Adipocyte (in vitro differentiated cells): ENCODE data around the gene ERBIN.
"Not testable (repeated sequence)": the region's sequence is repeated elsewhere in the genome, so short reads cannot be mapped to it uniquely, and the experiment has no call there.

Experiments
- DNase-seq: peaks from one replicate; pipeline ENCODE4 v3.0.0-alpha.2; 2015; ENCODE audit warnings: low read depth
- H3K27me3 ChIP-seq: replicated peaks from 2 replicates; pipeline ENCODE4 v1.7.0; 2013; ENCODE audit warnings: mild to moderate bottlenecking, low read length, moderate library complexity; ENCODE audit not compliant: control insufficient read depth, insufficient read depth
- H3K36me3 ChIP-seq: 2 replicates; pipeline ENCODE4 v1.7.0; 2013; ENCODE audit warnings: low read length, mild to moderate bottlenecking, moderate library complexity; ENCODE audit not compliant: control insufficient read depth, insufficient read depth, severe bottlenecking
- H3K4me1 ChIP-seq: 2 replicates; pipeline ENCODE4 v1.7.0; 2013; ENCODE audit warnings: mild to moderate bottlenecking, low read length, moderate library complexity; ENCODE audit not compliant: control insufficient read depth, insufficient read depth
- H3K4me3 ChIP-seq: 2 replicates; pipeline ENCODE4 v1.7.0; 2013; ENCODE audit warnings: mild to moderate bottlenecking, low read length, moderate library complexity
- H3K9ac ChIP-seq: 2 replicates; pipeline ENCODE4 v1.7.0; 2013; ENCODE audit warnings: mild to moderate bottlenecking, low read length, moderate library complexity
- H3K9me3 ChIP-seq: 2 replicates; pipeline ENCODE4 v1.7.0; 2013; ENCODE audit warnings: mild to moderate bottlenecking, low read length, moderate library complexity; ENCODE audit not compliant: control insufficient read depth

Gene ERBIN

DNA sequence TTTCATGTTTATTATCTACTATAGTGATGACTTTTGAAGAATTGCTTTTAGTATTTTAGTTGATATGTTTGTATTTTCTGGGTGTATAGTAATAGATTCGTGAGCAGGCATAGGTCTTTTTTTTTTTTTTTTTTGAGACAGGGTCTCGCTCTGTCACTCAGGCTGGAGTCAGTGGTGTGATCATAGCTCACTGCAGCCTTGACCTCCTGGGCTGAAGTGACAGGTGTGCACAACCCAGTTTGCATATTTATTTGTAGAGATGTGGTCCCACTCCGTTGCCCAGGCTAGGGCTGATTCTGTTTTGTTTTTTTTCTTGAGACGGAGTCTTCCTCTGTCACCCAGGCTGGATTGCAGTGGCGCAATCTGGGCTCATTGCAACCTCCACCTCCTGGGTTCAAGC is 11.9 kb downstream of the ERBIN start:
- Histone ChIP-seq H3K36me3 (no peaks in the 10 kb centered on the region), H3K9me3 (no peaks in the 10 kb centered on the region), H3K27me3 (no peaks in the 10 kb centered on the region), H3K4me1 (peaks cover 3% of the 10 kb centered on the region), H3K4me3 (no peak overlapping the region), H3K9ac (no peak overlapping the region)
- no peak for DNase-seq

DNA sequence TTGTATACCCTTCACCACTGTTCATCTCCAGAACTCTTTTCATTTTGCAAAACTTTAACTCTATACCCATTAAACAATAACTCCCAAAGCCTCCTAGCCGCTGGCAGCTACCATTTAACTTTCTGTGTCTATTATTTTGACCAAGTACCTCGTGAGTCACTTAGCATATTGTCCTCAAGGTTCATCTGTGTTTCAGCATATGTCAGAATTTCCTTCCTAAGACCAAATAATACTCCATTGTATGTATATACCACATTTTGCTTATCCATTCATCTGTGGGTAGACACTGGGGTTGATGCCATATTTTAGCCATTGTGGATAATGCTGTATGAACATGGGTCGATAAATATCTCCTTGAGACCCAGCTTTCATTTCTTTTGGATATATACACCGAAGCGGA is 17.4 kb downstream of the ERBIN start:
- Histone ChIP-seq H3K9me3 (no peaks in the 10 kb centered on the region), H3K36me3 (no peaks in the 10 kb centered on the region), H3K4me3 (no peak overlapping the region), H3K27me3 (no peaks in the 10 kb centered on the region), H3K9ac (no peak overlapping the region), H3K4me1 (peaks cover 11% of the 10 kb centered on the region)
- DNase-seq = no peak

GRCh38 chr5:65946198-65946745 is 19.9 kb downstream of the ERBIN start:
- Histone ChIP-seq H3K9me3 (no peaks in the 10 kb centered on the region), H3K4me1 (peaks cover 11% of the 10 kb centered on the region), H3K9ac (no peak overlapping the region), H3K27me3 (no peaks in the 10 kb centered on the region), H3K4me3 (no peak overlapping the region), H3K36me3 (no peaks in the 10 kb centered on the region)
- DNase-seq = no peak

GRCh38 chr5:65948115-65948747 is 21.9 kb downstream of the ERBIN start:
- peaks cover 11% of the 10 kb centered on the region for H3K4me1 ChIP-seq
- H3K9me3 ChIP-seq = no peaks in the 10 kb centered on the region
- DNase-seq = no peak
- H3K27me3 ChIP-seq = no peaks in the 10 kb centered on the region
- no peaks in the 10 kb centered on the region for H3K36me3 ChIP-seq
- no peak overlapping the region for H3K9ac ChIP-seq
- H3K4me3 ChIP-seq = no peak overlapping the region

GRCh38 chr5:65951330-65951729 is 25.0 kb downstream of the ERBIN start:
- Histone ChIP-seq H3K36me3 (no peaks in the 10 kb centered on the region), H3K4me1 (peaks cover 12% of the 10 kb centered on the region), H3K27me3 (no peaks in the 10 kb centered on the region), H3K9ac (no peak overlapping the region), H3K4me3 (no peak overlapping the region), H3K9me3 (no peaks in the 10 kb centered on the region)
- no peak for DNase-seq

- H3K27me3 ChIP-seq = no peaks in the 10 kb centered on the region
- peaks cover 5% of the 10 kb centered on the region for H3K4me1 ChIP-seq
- H3K9ac ChIP-seq = no peak overlapping the region
- no peaks in the 10 kb centered on the region for H3K36me3 ChIP-seq
- no peak overlapping the region for H3K4me3 ChIP-seq
- DNase-seq = no peak
- no peaks in the 10 kb centered on the region for H3K9me3 ChIP-seq
Measured at GRCh38 chr5:65952259-65952658, 25.9 kb downstream of the ERBIN start.

DNA sequence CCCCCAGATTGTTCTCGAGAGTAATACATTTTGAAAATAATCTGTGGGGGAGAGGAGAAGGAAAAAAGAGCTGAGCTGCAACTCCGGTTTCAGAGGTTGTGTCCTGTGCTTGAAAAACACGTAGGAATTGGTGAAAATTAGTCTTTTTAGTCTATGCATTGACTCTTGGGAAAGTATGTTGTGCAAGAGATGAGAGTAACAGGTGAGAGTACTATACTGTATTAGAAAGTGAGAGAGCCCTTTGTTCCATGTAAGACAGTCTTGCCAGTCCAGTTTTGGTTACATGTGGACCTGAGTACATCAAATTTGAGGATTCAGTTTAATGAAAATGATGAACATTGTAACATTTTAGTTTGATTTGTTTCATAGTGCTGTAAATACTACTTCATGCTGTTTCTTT is 27.8 kb downstream of the ERBIN start:
- no peaks in the 10 kb centered on the region for H3K27me3 ChIP-seq
- H3K4me3 ChIP-seq = no peak overlapping the region
- no peaks in the 10 kb centered on the region for H3K36me3 ChIP-seq
- no peaks in the 10 kb centered on the region for H3K9me3 ChIP-seq
- DNase-seq = no peak
- peaks cover 5% of the 10 kb centered on the region for H3K4me1 ChIP-seq
- no peak overlapping the region for H3K9ac ChIP-seq

- no peak overlapping the region for H3K9ac ChIP-seq
- H3K9me3 ChIP-seq = no peaks in the 10 kb centered on the region
- no peak overlapping the region for H3K4me3 ChIP-seq
- no peaks in the 10 kb centered on the region for H3K27me3 ChIP-seq
- no peaks in the 10 kb centered on the region for H3K36me3 ChIP-seq
- peak; percentile 38 for DNase-seq
- H3K4me1 ChIP-seq = peaks cover 5% of the 10 kb centered on the region
Measured at GRCh38 chr5:65955746-65956145, 29.4 kb downstream of the ERBIN start.

DNA sequence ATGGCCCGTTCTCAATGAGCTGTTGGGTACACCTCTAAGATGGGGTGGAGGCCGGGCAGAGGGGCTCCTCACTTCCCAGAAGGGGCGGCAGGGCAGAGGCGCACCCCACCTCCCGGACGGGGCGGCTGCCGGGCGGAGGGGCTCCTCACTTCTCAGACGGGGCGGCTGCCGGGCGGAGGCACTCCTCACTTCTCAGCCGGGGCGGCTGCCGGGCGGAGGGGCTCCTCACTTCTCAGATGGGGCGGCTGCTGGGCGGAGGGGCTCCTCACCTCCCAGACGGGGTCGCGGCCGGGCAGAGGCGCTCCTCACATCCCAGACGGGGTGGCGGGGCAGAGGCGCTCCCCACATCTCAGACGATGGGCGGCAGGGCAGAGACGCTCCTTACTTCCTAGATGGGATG is 31.3 kb downstream of the ERBIN start:
- not testable (repeated sequence) for DNase-seq, H3K9ac ChIP-seq, H3K27me3 ChIP-seq, H3K4me3 ChIP-seq, H3K9me3 ChIP-seq, H3K36me3 ChIP-seq
- H3K4me1 ChIP-seq = peaks cover 17% of the 10 kb centered on the region

- Histone ChIP-seq H3K9me3 (no peaks in the 10 kb centered on the region), H3K4me3 (no peak overlapping the region), H3K36me3 (no peaks in the 10 kb centered on the region), H3K4me1 (peaks cover 16% of the 10 kb centered on the region), H3K27me3 (no peaks in the 10 kb centered on the region), H3K9ac (no peak overlapping the region)
- DNase-seq = peak; percentile 29
Measured at GRCh38 chr5:65961633-65962032, 35.3 kb downstream of the ERBIN start.

DNA sequence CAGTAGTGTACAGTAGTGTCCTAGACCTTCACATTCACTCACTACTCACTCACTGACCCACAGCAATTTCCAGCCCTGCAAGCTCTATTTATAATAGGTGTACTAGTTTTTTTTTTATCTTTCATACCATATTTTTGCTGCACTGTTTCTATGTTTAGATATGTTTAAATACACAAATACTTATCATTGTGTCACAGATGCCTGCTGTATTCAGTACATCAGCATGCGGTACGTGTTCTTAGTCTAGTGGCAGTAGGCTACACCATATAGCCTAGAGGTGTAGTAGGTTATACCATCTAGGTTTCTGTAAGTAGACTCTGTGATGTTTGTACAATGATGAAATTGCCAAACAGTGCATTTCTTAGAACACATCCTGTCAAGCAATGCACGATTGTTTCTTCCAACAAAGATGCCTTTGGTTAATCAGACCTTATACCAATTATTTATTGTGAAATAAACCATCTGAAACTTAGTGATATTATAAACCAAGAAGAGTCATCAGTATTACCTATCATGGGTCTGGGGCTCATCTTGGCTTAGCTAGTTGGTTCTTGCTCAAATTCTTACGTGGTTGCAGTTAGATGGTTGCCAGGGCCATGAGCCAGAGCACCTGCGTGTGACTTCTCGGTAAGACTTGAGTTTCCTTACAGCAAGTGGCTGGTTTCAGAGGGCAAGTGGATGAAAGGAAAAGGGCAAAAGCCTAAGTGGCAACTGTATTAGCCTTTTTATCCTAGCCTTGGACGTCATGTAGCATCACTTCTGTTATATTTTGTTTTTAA is 41.1 kb downstream of the ERBIN start:
- H3K36me3 ChIP-seq = no peaks in the 10 kb centered on the region
- H3K27me3 ChIP-seq = no peaks in the 10 kb centered on the region
- no peak for DNase-seq
- no peaks in the 10 kb centered on the region for H3K9me3 ChIP-seq
- no peak overlapping the region for H3K4me3 ChIP-seq
- no peak overlapping the region for H3K9ac ChIP-seq
- H3K4me1 ChIP-seq = peaks cover 16% of the 10 kb centered on the region
